HG02870 (cell line): ENCODE data around the gene KIAA1671.

Experiments
- ATAC-seq: cut with Tn5 transposase; IDR thresholded peaks from one replicate; pipeline ENCODE4 v1.9.1; 2021; ENCODE audit warnings: mild to moderate bottlenecking, moderate library complexity; ENCODE audit not compliant: unreplicated experiment

The KIAA1671 gene

DNA sequence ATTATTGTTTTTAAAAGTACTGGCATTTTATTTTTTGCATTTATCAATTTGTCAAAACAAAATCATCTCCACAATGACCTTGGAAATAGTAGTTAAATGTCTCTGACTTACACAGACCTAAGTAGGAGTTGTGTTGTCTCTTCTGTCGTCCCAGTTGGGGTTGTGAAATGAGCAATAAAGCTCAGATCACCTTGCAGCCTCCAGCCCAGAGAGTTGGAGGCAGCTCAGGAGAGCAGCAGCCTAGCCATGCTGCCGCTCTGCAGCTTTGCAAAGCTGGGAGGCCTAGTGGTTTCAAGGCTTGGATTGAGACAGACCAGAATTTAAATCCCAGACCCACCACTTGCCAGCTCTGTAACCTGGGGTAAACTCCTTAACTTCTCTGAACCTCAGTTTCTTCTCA lies 181.9 kb downstream of the KIAA1671 start:
- ATAC-seq, result no peak

DNA sequence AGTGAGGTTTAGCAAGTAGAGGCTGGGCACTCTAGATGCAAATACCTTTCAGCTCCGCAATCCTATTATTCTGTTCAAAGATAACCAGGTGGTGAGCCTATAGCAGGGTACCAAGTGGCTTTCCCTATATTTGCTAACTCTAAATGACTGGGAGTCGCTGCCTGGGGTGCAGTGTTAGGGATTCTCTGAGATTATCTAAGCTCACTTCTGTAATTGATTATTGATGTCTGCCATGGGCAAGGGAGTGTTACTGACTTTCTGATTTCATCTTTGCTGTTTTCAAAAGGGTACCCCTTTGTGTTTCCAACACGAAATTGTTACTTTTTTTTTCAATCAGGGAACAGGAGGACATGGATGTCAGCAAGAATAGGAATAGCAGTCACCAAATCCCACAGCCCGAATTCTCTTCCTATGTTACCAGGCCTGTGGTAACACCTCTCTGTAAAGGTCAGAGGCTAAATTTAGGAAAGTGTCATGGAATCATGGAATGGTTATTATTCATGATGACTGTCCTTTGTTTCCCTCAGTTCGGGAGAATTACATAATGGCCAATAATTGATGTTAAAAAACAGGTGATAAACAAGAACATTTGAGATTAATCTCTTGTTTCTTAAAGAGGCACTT lies 184.5 kb downstream of the KIAA1671 start:
- no peak for ATAC-seq

DNA sequence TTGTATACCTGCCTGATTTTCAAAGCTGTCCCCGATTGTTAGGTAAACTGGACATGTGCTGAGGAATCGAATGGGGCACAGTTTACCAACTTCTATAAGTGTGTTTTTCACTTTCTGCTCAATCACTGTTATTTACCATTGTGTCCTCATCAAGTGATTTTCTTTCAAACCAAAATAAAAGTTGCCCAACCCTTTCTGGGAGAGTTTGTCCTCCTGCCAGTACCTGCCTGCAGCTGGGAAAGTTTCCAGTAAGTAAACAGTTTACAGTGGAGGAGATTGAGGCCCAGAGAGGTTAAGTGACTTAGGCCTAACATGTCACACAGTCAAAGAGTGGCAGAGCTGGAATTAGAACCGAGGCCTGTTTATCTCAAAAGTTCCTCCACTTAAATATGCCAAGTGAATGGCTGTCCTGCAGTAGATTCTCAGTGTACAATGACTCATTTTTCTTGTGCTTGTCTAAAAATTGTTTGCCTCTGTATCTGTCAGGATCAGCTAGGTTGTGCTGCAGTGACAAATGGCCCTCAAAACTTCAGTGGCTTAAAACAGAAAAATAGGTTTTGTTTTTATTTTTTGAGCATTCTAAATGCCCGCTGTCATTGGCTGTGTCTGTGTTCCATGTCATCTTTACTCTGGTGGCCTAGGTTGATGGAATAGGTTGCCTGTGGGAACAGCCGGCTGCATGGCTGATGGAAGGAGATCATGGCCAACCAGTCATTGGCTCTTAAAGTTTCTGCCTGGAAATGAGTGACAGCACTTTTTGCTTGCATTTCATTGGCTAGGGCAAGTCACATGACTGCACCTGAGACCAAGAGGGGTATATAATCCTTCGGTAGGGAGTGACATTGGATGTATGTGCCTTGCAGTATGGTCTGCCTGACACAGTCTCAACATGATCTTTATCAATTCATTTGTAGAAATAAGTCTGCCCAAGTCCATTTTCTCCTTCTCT lies 185.3 kb downstream of the KIAA1671 start:
- ATAC-seq, result no peak

DNA sequence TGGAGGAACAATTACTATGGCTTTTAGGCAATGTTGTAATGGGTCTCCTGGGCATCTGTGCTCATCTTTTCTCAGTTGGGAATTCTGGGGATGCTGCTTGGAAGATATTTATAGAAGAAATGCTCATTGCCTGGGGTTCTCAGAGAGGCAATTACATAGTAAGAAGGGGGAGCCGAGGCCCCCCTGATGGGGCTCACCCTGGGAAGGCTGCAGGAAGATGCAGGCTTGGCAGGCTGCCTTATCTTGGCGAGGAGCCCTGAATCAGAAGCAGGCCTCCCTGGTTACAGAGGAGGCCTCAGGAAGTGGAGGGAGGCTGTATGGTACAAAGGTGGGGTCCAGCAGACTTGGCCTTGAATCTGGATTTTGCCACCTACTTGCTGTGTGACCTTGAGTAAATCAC lies 186.5 kb downstream of the KIAA1671 start:
- ATAC-seq, result no peak

DNA sequence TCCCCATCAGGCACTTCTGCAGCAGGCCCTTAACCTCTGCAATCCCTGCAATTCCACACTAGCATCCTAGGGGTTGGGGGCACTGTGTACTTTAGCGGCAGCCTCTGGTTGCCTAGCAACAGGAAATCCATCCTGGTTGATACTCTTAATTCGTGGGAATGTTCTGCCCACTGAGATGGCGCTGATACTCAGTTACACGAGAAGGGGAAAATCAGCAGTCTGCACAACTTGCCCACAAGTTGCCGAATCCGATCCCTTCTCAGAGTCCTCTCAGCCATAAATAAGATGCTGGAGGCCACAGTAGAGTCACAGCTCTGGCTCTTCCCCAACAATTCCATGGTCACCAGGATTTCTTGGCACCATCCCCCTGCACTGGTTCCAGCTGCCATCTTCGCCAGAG lies 189.6 kb downstream of the KIAA1671 start:
- no peak for ATAC-seq

DNA sequence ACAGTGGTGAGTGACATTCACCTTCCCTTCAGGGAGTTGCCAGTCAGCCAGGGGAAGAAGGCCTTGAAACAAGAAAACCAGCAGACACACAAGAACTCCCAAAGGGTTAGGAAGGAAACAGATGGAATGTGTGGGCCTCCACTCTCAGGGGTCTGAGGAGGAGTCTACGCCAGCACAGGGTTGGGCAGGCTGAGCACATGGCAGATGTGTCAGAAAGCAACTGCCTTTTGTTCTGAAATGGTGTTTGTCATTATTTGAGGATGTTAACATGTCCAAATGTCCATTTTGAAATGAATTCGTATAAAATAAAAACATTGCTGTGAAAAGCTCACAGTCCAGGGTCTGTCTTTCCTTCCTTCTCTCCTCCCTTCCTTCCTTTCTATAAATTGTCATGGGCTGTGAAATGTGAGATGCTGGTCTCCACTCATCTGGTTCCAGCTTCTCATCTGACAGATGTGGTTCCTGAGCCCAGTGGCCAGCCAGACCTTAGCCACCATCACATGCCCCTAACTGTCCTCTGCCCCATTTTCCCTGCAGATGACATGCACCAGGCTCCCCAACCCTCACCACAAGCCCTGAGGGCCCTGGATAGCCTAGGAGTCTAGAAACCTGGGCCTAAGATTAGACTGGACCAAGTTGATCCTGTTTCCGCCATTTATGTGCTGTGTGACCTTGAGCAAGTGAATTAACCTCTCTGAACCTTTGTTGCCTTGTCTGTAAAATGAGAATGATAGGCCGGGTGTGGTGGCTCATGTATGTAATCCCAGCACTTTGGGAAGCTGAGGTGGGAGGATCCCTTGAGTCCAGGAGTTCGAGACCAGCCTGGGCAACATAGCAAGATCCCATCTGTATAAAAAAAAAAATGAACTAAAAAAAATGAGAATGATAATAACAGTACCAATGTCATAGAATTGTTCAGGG lies 190.9 kb downstream of the KIAA1671 start:
- no peak for ATAC-seq

DNA sequence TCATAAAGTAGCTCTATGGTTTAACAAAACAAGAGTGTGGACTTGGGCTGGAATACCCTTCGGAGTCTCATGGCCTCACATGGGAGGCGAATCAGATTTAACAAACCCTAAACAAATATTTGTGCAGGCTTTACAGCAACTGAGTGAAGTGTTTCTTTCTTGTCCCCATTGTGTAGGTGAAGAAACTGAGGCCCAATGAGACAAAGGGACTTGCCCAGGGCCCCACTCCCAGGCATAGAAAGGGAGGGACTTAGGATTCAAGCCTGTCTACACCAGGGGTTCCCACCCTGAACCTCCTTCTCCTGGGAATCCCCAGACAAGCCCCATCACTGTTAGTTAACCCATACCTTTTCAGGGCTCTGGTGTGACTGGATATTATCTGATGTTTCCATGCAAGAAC lies 192.0 kb downstream of the KIAA1671 start:
- no peak for ATAC-seq

DNA sequence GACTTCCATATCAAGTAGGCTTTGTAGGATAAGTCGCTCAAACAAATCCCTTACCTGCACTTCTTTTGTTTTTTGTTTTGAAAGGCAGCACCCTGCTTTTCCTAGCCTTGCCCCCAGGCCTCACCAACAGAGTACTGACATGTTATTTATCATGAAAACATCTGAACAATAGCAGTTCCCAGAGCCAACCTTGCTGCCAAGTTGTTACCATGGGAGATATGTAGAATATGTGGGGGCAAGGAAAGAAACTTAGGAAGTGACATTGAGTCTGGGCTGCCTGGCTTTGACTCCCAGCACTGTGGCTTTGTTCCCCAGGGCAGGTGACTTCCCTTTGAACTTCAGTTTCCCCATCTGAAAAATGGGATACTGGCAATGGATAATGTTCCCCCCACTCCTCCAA lies 193.8 kb downstream of the KIAA1671 start:
- ATAC-seq, result no peak

DNA sequence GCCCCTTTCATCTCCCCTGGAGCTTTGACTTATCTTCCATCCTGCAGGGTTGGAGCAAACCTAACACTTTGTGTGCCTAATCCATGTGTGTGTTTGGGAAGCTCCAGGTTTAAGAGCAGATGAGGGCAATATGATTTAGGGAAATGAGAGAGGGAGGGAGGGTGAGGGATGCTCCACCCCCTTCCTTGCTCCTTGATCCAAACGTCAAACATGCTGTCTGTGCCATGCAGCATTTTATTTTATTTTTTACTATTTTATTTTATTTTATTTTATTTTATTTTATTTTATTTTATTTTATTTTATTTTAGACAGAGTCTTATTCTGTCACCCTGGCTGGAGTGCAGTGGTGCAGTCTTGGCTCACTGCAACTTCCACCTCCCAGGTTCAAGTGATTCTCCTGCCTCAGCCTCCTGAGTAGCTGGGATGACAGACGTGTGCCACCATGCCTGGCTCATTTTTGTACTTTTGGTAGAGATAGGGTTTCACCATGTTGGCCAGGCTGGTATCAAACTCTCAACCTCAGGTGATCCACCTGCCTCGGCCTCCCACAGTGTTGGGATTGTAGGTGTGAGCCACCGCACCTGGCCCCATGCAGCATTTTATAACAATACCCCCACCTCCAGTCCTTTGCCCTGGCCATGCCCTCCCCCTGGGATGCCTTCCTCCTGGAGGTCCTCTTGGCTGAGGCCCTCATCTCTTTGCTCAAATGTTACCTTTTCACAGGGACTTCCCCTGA lies 194.6 kb downstream of the KIAA1671 start:
- ATAC-seq, result no peak

DNA sequence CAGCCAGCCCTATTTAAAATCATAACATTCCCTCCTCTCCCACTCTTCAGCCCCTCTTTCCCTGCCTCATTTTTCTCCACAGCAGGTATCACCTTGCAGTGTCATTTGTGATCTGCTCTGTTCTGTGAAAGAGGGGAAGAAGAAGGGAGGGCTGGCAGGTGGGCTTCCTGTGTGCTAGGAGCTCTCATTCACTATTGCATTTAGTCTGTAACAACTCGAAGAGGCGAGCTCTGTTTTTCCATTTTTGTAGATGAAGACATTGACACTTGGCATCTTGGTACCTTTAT lies 195.1 kb downstream of the KIAA1671 start:
- ATAC-seq, result no peak

DNA sequence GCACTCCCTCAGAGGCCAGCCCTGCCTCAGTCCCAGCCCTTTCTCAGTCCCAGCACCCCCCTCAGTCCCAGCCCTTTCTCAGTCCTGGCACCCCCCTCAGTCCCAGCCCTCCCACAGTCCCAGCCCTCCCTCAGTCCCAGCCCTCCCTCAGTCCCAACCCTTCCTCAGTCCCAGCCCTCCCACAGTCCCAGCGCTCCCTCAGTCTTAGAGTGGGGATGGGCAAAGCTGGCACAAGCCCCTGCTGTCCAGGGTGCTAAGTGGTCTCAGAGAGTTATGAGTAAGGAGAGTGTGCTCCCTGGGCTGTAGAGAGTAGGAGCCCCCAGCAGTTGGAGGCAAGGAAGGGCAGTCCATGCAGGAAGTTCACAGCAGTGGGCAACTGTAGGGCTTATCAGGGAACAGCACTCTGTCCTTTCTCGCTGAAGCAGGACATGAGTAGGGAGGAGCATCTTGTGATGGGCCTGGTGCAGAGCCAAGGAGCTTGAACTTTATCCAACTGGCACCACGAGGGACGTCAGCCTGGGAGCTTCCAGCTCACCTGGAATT lies 195.7 kb downstream of the KIAA1671 start:
- ATAC-seq, result no peak

DNA sequence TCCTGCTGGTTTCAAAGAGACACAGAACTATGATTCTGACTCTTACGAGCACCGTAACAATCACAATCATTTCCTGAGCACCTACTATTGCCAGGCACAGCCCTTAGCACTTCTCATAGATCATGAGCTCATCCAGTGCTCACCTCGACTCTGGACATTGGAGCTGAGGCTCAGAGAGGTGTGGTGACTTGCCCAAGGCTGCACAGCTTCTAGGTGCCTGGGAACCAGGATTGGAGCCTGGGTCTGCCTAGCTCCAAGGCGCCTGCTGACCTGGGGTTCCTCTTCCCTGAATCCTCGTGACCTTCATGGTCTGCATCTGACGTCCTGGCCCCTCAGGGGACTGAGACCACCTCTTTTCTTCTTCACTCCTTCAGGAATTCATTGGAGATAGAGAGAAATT lies 196.5 kb downstream of the KIAA1671 start:
- ATAC-seq, result no peak

DNA sequence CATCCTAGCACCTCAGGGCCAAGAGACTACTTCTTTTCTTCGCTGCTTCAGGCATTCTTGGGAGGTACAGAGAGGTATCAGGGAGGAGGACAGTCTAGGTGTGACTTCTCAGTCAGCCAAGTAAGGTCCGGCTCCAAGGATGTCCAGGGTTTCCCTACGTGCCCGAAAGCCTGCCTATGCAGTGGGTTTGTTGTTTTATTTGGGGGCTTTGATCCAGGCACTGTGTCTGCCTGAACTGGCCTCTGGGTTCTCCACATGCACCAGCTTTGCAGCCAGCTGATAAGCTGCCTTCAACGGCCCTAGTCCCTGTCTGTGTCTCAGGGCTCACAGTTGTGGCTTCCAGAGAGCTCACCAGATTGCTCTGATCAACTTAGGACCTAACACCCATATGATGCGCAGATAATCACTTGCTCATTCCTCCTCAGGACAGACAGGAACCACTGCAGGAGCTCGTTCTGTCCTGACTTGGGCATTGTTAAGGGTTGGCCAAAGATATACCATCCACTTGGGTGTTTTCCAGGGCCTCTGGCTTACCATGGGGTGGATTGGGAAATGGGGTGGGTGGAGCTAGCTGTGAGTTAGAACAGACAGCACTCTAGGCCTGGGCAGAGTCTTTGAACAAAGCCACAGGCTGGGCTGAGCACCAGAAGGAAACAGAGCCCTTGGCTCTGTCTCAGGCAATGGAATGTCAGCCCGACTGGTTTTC lies 201.6 kb downstream of the KIAA1671 start:
- ATAC-seq, result no peak

DNA sequence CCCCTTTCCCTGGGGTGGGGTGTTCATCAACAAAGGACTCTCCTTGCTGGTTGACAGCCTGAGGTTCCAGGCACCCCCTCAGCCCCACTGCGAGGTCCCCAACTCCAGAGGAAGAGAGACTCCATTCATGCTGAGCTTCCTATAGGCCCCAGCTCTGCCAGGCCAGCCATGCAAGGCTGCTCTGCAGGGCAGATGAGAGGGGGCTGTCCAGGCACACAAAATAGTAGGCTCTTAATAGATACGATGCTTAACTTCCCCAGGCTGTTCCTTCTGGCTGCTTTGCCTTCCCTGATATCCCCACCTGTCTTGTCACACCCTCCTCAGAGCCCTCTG lies 202.1 kb downstream of the KIAA1671 start:
- no peak for ATAC-seq

DNA sequence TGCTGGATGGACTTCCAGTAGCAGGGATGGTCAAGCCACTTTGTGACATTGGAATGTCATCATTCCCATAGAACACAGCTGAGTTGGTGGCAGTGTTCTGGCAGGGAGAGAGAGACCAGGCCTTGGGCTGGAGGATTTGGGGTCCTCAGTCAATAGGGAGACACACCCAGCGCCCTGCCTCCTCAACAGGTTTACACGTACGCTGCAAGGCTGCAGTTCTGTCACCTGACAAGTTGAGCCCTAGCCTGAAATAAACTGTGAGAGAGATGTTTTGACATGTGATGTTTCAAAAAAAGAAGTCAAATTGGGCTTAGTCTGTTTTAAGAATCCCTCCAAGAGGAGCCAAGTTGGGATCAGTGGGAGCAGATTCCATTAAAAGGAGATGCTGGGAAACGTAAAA lies 204.2 kb downstream of the KIAA1671 start:
- no peak for ATAC-seq

DNA sequence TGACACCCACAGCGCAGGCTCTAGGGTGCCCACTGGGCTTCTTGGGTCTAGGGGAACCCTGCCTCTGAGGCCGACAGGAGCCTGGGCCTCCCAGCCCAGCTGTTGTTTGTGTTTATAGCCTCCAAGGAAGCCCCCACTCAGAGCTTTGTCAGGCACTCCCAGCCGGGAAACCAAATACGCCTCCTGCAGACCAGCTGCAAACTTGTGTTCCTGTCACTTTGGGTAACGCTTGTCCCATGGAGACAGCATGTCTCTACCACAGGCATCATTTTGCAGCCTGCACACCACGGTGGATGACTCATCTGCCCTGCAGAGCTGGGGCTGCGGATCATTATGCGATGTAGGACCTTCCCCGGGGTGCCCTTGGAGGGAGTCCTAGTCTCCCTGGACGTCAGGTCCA lies 206.5 kb downstream of the KIAA1671 start:
- ATAC-seq, result no peak

DNA sequence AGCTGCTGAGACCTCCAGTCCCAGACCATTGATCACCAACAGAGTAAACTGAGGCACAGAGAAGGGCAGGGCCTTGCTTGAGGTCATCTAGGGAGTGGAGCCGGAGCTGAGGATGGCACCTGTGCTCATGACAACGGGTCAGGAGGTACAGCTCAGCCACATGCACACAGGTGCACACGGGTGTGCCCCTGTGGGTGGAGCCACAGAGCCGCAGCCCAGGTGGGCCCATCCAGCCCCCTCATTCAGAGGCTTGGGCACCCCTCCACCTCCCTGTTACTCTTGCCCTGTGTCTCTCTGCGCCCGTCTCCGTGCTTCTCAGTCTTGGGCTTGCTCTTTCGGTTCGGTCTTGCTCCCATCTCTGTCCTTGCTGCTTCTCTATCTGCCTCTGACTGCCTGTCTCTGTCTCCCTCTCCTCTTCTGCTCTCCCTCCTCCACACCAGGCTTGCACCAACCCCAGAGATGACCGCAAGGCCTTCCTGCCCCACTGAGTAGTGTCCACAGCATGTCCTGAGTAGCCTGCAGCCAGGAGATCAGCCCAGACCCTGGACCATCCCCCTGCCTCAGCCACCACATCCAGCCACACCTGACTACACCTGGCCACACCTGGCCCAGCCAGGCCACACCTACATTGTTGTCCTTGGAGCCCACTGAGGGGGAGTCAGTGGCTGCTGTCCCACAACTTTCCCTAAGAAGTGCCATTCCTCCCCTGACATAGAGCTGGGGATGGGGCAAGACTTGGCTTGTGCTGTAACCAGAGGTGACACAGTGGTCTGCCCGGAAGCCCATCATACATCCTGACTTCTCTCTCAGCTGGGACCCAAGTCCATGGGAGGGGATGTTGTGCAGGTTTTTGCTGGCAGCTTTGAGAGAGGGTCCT lies 207.8 kb downstream of the KIAA1671 start:
- no peak for ATAC-seq

DNA sequence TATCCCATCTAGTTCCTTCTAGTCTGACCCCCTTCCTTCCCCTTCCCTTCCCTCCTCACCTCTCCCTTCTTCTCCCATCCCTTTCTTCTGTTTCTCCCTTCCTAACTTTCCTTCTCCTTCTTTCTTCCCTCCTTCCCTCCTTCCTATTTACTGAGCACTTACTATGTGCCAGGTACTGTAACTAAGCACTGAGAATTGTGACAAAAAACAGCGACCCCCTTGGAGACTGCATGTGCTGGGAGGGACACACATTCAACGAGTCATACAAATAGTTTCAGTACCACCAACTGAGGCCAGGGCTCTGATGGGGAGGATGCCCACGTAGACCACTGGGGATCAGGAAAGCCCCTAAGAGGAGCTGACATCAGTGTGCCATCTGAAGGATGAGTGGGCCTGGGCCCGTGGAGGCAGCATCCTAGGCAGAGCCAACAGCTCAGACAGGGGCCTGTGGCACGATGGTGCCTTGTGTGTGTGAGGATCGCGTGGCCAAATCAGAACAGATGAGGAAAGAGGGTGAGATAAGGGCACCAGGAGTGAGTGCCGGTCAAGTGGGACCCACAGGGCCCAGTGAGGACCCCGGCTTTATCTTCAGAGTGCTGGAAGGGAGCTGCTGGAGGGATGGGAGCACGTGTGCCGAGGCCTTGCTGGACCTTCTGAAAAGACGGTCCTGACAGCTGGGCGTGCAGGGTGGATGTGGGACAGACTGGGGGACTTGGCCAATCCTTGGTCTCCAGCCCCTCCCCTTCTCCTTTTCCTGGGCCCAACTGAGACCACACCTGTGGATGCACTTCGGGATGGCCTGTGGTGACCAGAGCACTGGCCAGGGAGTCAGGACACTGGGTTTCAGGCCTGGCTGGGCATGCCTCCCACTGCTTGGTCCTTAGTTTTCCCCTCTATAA lies 208.8 kb downstream of the KIAA1671 start:
- ATAC-seq, result no peak
